H1 (cell line): ENCODE measurements around the gene ARHGEF16. TPM values are rescaled to one million over a fixed set of nuclear protein-coding genes. Genes with fewer than 3 reads are reported as not detected.

Source experiments
- CTCF ChIA-PET: fragments of 300-600 bp; sonication (Branson Sonifier 250); formaldehyde crosslinking; loops from one replicate; lab custom pipeline; 2021; ENCODE audit not compliant: partially characterized antibody; lab: Charles Lee
- POLR2A ChIA-PET: fragments of 300-600 bp; sonication (Branson Sonifier 250); formaldehyde crosslinking; loops from one replicate; lab custom pipeline; 2021; ENCODE audit warnings: inconsistent platforms; ENCODE audit not compliant: partially characterized antibody; lab: Charles Lee
- DNase-seq, 2 experiments: peaks; one replicate each; pipeline versions ENCODE4 v3.0.0 to v3.0.0-alpha.2; 2010 to 2022; ENCODE audit warnings: low spot score in 2 of 2, low read depth in 1 of 2, mixed read lengths in 1 of 2
- FAIRE-seq: peaks from 2 replicates; lab custom pipeline; 2011; peaks lifted over from hg19 to GRCh38; lab: Jason Lieb, UNC
- H2AFZ ChIP-seq: 2 replicates; pipeline ENCODE4 v1.8.1; 2012; ENCODE audit warnings: low read length, inconsistent platforms
- H2AK5ac ChIP-seq: 2 replicates; pipeline ENCODE4 v1.6.1; 2013; ENCODE audit warnings: low read depth, low read length
- H2BK120ac ChIP-seq: replicated peaks from 2 replicates; pipeline ENCODE3; 2013; ENCODE audit warnings: low read depth, low read length, inconsistent platforms
- H2BK12ac ChIP-seq: 2 replicates; pipeline ENCODE4 v1.6.1; 2013; ENCODE audit warnings: low read depth, low read length
- H2BK15ac ChIP-seq: 2 replicates; pipeline ENCODE4 v1.6.1; 2013; ENCODE audit warnings: low read length
- H2BK20ac ChIP-seq: 2 replicates; pipeline ENCODE4 v1.6.1; 2013; ENCODE audit warnings: low read length
- H2BK5ac ChIP-seq: 2 replicates; pipeline ENCODE4 v1.6.1; 2013; ENCODE audit warnings: low read depth, low read length
- H3K14ac ChIP-seq: 2 replicates; pipeline ENCODE4 v1.6.1; 2013; ENCODE audit warnings: inconsistent platforms; ENCODE audit not compliant: insufficient read length
- H3K18ac ChIP-seq: 2 replicates; pipeline ENCODE4 v1.6.1; 2013; ENCODE audit warnings: low read length; ENCODE audit errors: extremely low read depth
- H3K23ac ChIP-seq: 2 replicates; pipeline ENCODE4 v1.6.1; 2013; ENCODE audit warnings: inconsistent platforms; ENCODE audit not compliant: insufficient read length
- H3K23me2 ChIP-seq: 2 replicates; pipeline ENCODE4 v1.6.1; 2013; ENCODE audit warnings: low read depth, low read length
- H3K27ac ChIP-seq: 2 replicates; pipeline ENCODE4 v1.6.1; 2011; ENCODE audit warnings: low read depth, low read length, inconsistent platforms
- H3K27me3 ChIP-seq, 4 experiments: replicated peaks in 1 of 4; 1 replicate in 1 of 4; 2 replicates in 3 of 4; pipeline versions ENCODE4 v1.6.1 to v1.8.1; 2011 to 2013; ENCODE audit warnings: low read length in 3 of 4, mild to moderate bottlenecking in 3 of 4, inconsistent platforms in 2 of 4, mixed read lengths in 2 of 4, moderate library complexity in 1 of 4; ENCODE audit not compliant: control insufficient read depth in 3 of 4, insufficient read depth in 3 of 4; ENCODE audit errors: extremely low read depth in 1 of 4
- H3K36me3 ChIP-seq, 4 experiments: 2 replicates each; pipeline versions ENCODE4 v1.6.1 to v1.8.1; 2011 to 2013; ENCODE audit warnings: mild to moderate bottlenecking in 4 of 4, low read length in 3 of 4, moderate library complexity in 2 of 4, control low read depth in 1 of 4, inconsistent platforms in 1 of 4; ENCODE audit not compliant: insufficient read depth in 4 of 4, control insufficient read depth in 2 of 4
- H3K4ac ChIP-seq: replicated peaks from 2 replicates; pipeline ENCODE3; 2013; ENCODE audit warnings: low read length, low read depth, mixed read lengths, inconsistent platforms; ENCODE audit not compliant: insufficient read length
- H3K4me1 ChIP-seq, 4 experiments: replicated peaks in 1 of 4; 1 replicate in 1 of 4; 2 replicates in 3 of 4; pipeline versions ENCODE4 v1.6.1 to v1.8.1; 2011 to 2013; ENCODE audit warnings: low read length in 3 of 4, inconsistent platforms in 2 of 4, mixed read lengths in 1 of 4; ENCODE audit not compliant: insufficient read depth in 4 of 4, control insufficient read depth in 3 of 4
- H3K4me2 ChIP-seq, 2 experiments: 2 replicates each; pipeline versions ENCODE4 v1.6.1 to v1.8.1; 2011 to 2013; ENCODE audit warnings: low read depth in 2 of 2, low read length in 2 of 2, control low read depth in 1 of 2, inconsistent platforms in 1 of 2, mild to moderate bottlenecking in 1 of 2; ENCODE audit not compliant: insufficient read depth in 1 of 2
- H3K4me3 ChIP-seq, 4 experiments: fragments of 200-600, 300-600 bp in 1 of 4; sonication (generic), shearing (Covaris generic), sonication (Bioruptor Twin) in 1 of 4; 2 replicates each; pipeline versions ENCODE4 v1.5.1 to v1.8.1; 2011 to 2016; ENCODE audit warnings: low read length in 4 of 4, low read depth in 3 of 4, control low read depth in 2 of 4, inconsistent platforms in 2 of 4, mild to moderate bottlenecking in 2 of 4, mixed read lengths in 1 of 4, moderate library complexity in 1 of 4; ENCODE audit not compliant: insufficient read depth in 2 of 4; ENCODE audit errors: extremely low read depth in 1 of 4
- H3K56ac ChIP-seq: replicated peaks from 2 replicates; pipeline ENCODE3; 2013; ENCODE audit warnings: low read depth, mild to moderate bottlenecking, mixed read lengths, low read length, inconsistent platforms; ENCODE audit not compliant: insufficient read length
- H3K79me1 ChIP-seq: 2 replicates; pipeline ENCODE4 v1.6.1; 2013; ENCODE audit warnings: low read depth, low read length, control low read depth
- H3K79me2 ChIP-seq, 2 experiments: 2 replicates each; pipeline versions ENCODE4 v1.6.1 to v1.8.1; 2012 to 2013; ENCODE audit warnings: low read length in 2 of 2, mild to moderate bottlenecking in 2 of 2, inconsistent platforms in 1 of 2; ENCODE audit not compliant: insufficient read depth in 2 of 2, control insufficient read depth in 1 of 2
- H3K9ac ChIP-seq, 4 experiments: replicated peaks in 1 of 4; 1 replicate in 1 of 4; 2 replicates in 3 of 4; pipeline versions ENCODE4 v1.6.1 to v1.8.1; 2011 to 2013; ENCODE audit warnings: low read depth in 3 of 4, low read length in 3 of 4, control low read depth in 2 of 4, mild to moderate bottlenecking in 2 of 4, moderate library complexity in 2 of 4, inconsistent platforms in 1 of 4; ENCODE audit errors: extremely low read depth in 1 of 4
- H3K9me3 ChIP-seq, 2 experiments: 2 replicates each; pipeline versions ENCODE4 v1.6.1 to v1.8.1; 2012 to 2013; ENCODE audit warnings: mild to moderate bottlenecking in 2 of 2, moderate library complexity in 2 of 2, control low read depth in 1 of 2, inconsistent platforms in 1 of 2, low read depth in 1 of 2, low read length in 1 of 2, mixed read lengths in 1 of 2; ENCODE audit not compliant: insufficient read depth in 2 of 2
- H4K20me1 ChIP-seq, 2 experiments: replicated peaks in 1 of 2; 2 replicates each; pipeline versions ENCODE3 to v1.8.1; 2011 to 2013; ENCODE audit warnings: inconsistent platforms in 2 of 2, low read length in 2 of 2, mild to moderate bottlenecking in 1 of 2; ENCODE audit not compliant: insufficient read depth in 2 of 2, control insufficient read depth in 1 of 2
- H4K5ac ChIP-seq: 2 replicates; pipeline ENCODE4 v1.6.1; 2013; ENCODE audit warnings: low read length, low read depth, mixed read lengths, inconsistent platforms; ENCODE audit not compliant: insufficient read length
- H4K8ac ChIP-seq: 2 replicates; pipeline ENCODE4 v1.8.0; 2013; ENCODE audit warnings: mild to moderate bottlenecking, moderate library complexity, low read length, inconsistent platforms; ENCODE audit not compliant: insufficient read depth; ENCODE audit errors: extremely low read depth
- H4K91ac ChIP-seq: replicated peaks from 2 replicates; pipeline ENCODE3; 2013; ENCODE audit warnings: low read length, mixed read lengths, inconsistent platforms; ENCODE audit not compliant: insufficient read length
- CHD2 ChIP-seq: IDR thresholded peaks from 2 replicates; pipeline ENCODE4 v1.6.1; 2012; ENCODE audit warnings: low read length, improper control_type of control experiment
- POLR2A ChIP-seq, 2 experiments: IDR thresholded peaks; 1 replicate in 1 of 2; 2 replicates in 1 of 2; pipeline ENCODE4 v1.6.1; 2011; ENCODE audit warnings: low read depth in 2 of 2, low read length in 2 of 2, mild to moderate bottlenecking in 2 of 2; ENCODE audit errors: control extremely low read depth in 1 of 2
- RAD21 ChIP-seq, 2 experiments: IDR thresholded peaks in 1 of 2; conservative IDR thresholded peaks in 1 of 2; 2 replicates each; pipeline ENCODE4 v1.6.1; 2011; ENCODE audit warnings: low read depth in 2 of 2, low read length in 2 of 2, improper control_type of control experiment in 1 of 2, inconsistent platforms in 1 of 2, mild to moderate bottlenecking in 1 of 2, moderate library complexity in 1 of 2
- RFX5 ChIP-seq: IDR thresholded peaks from 2 replicates; pipeline ENCODE4 v1.6.1; 2011; ENCODE audit warnings: low read depth, low read length, improper control_type of control experiment, borderline replicate concordance
- WGBS, 2 experiments: shearing (Covaris generic) in 1 of 2; methylation state at CpG; one replicate each; pipeline versions ENCODE4 v1.1.6 to v1.1.7; 2013 to 2015; ENCODE audit warnings: low lambda C conversion rate in 2 of 2, mixed read lengths in 2 of 2, inconsistent platforms in 1 of 2, low coverage in 1 of 2, missing lambda C conversion rate in 1 of 2; ENCODE audit not compliant: insufficient replicate concordance in 2 of 2, insufficient coverage in 1 of 2, insufficient read length in 1 of 2; ENCODE audit errors: extremely low coverage in 1 of 2, missing lambda C conversion rate in 1 of 2; 5-methylcytosine and 5-hydroxymethylcytosine counted together
- polyA plus RNA-seq, 7 experiments: library from polyadenylated mRNA; depleted of rRNA in 3 of 7; stranded (reverse) in 5 of 7; unstranded in 2 of 7; fragments of >200 nt in 5 of 7; fragments of 200-250 nt in 2 of 7; gene quantifications; 1 replicate in 5 of 7; 2 replicates in 1 of 7; 4 replicates in 1 of 7; pipeline versions ENCODE4 v1.2.1 to v1.2.3, GENCODE V29; 2011 to 2013; ENCODE audit warnings: missing spikeins in 2 of 7, mixed read lengths in 2 of 7
- total RNA-seq: library from RNA; stranded (reverse); fragmentation: NEBNext Ultra II Directional; extraction: Animal tissue kit (Norgen Biotek cat#: 25700); gene quantifications from 2 replicates; pipeline ENCODE4 v1.2.1, GENCODE V29; 2021
- TF ChIP-seq, protein P1 (sequence below), 3 experiments: IDR thresholded peaks; 1 replicate in 2 of 3; 2 replicates in 1 of 3; pipeline versions ENCODE4 v1.5.1 to v1.6.1; 2011; ENCODE audit warnings: low read length in 3 of 3, mild to moderate bottlenecking in 3 of 3, inconsistent platforms in 2 of 3, low read depth in 1 of 3, moderate library complexity in 1 of 3; ENCODE audit not compliant: insufficient read depth in 1 of 3; ENCODE audit errors: control extremely low read depth in 1 of 3

Gene ARHGEF16
- total and polyA plus RNA-seq, 2 of the 8 experiments (the other 6 are each of a cell fraction or from before 2014, with no cell fraction given) = 18.3 to 20.7 TPM

- Histone ChIP-seq H4K5ac (no peak overlapping the region), H3K9me3 (peaks cover 2 to 10% of the 10 kb centered on the region in 2 experiments; a peak in 2 of 4 replicates), H2BK12ac (no peak overlapping the region), H3K79me1 (no peaks in the 10 kb centered on the region), H2BK120ac (no peak overlapping the region), H2AK5ac (no peak overlapping the region), H2BK5ac (no peak overlapping the region), H4K91ac (peak overlapping the region; percentile 6), H3K56ac (no peak overlapping the region), H3K23ac (no peak overlapping the region), H3K23me2 (no peaks in the 10 kb centered on the region), H4K20me1 (peaks cover 2 to 3% of the 10 kb centered on the region in 2 experiments), H3K79me2 (no peaks in the 10 kb centered on the region), H3K27me3 (no peaks in the 10 kb centered on the region), H3K4me1 (no peaks in the 10 kb centered on the region), H2BK15ac (no peak overlapping the region), H2BK20ac (no peak overlapping the region), H2AFZ (no peak overlapping the region), H4K8ac (no peak overlapping the region; the same call in 1 of the 2 replicates), H3K18ac (no peak overlapping the region), H3K4me2 (no peak overlapping the region), H3K14ac (no peak overlapping the region), H3K4ac (peak overlapping the region; percentile 78), H3K9ac (no peak overlapping the region), H3K27ac (no peak overlapping the region), H3K36me3 (peaks cover 0 to 7% (median 3%) of the 10 kb centered on the region in 4 experiments; a peak in 3 of 8 replicates), H3K4me3 (no peak overlapping the region)
- TF ChIP-seq POLR2A (IDR thresholded peaks at IDR 0.05; ENCODE audit: control extremely low read depth in 1 of 2, low read depth in 2 of 2, low read length in 2 of 2) = peak in 1 of 2 experiments; percentile 27; a peak in 1 of 3 replicates
- no peak; a peak in 1 of 4 replicates for TF ChIP-seq RAD21 (IDR thresholded peaks at IDR 0.05 in 1 of 2, conservative IDR thresholded peaks at IDR 0.05 in 1 of 2; ENCODE audit: low read depth in 2 of 2, low read length in 2 of 2)
- no peak for TF ChIP-seq CHD2
- no peak for TF ChIP-seq RFX5
- TF ChIP-seq, protein P1, sequence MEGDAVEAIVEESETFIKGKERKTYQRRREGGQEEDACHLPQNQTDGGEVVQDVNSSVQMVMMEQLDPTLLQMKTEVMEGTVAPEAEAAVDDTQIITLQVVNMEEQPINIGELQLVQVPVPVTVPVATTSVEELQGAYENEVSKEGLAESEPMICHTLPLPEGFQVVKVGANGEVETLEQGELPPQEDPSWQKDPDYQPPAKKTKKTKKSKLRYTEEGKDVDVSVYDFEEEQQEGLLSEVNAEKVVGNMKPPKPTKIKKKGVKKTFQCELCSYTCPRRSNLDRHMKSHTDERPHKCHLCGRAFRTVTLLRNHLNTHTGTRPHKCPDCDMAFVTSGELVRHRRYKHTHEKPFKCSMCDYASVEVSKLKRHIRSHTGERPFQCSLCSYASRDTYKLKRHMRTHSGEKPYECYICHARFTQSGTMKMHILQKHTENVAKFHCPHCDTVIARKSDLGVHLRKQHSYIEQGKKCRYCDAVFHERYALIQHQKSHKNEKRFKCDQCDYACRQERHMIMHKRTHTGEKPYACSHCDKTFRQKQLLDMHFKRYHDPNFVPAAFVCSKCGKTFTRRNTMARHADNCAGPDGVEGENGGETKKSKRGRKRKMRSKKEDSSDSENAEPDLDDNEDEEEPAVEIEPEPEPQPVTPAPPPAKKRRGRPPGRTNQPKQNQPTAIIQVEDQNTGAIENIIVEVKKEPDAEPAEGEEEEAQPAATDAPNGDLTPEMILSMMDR (IDR thresholded peaks at IDR 0.05; ENCODE audit: control extremely low read depth in 1 of 3, insufficient read depth in 1 of 3, low read depth in 1 of 3, low read length in 3 of 3) = peak in 2 of 3 experiments; percentile 23 to 33; a peak in 3 of 4 replicates
- DNase-seq (no peak), FAIRE-seq (no peak)
- WGBS, 2 experiments = 72% methylated on average over 13 of the region's 18 CpGs; no CpG with 5 or more reads in 1 of the 2 experiments
- ChIA-PET CTCF (interaction anchor here (0.9 to 4.2 kb wide), 14 partner anchors 8 to 138 kb away, joined by 3 to 41 read pairs (median 4); no protein-coding TSS in a partner anchor), POLR2A (interaction anchor here (0.9 to 3.0 kb wide), 5 partner anchors 8 to 28 kb away, joined by 3 to 18 read pairs (median 5); partner anchors contain the start of gene ARHGEF16)
Measured at GRCh38 chr1:3482378-3482849, 27.9 kb downstream of the ARHGEF16 start.
